Lower lobe of right lung (tissue), 2 donors: ENCODE data around the gene IDS. TPM values are rescaled to one million over a fixed set of nuclear protein-coding genes. Genes with fewer than 3 reads are reported as not detected.
"Not testable (repeated sequence)": the region's sequence is repeated elsewhere in the genome, so short reads cannot be mapped to it uniquely, and the experiment has no call there.

Experiments
- ATAC-seq, 2 donors: fragments of 200-7000 bp; cut with Tn5 transposase; one replicate each; pipeline ENCODE4 v1.9.1; 2020 to 2022; ENCODE audit warnings: mild to moderate bottlenecking in 2 of 2, moderate library complexity in 2 of 2
- DNase-seq: peaks from one replicate; pipeline ENCODE4 v3.0.0-alpha.2; 2020
- H3K27ac ChIP-seq: fragments of 200-600 bp; one replicate; pipeline ENCODE4 v1.8.0; 2022
- H3K27me3 ChIP-seq: fragments of 200-600 bp; one replicate; pipeline ENCODE4 v1.8.0; 2022; ENCODE audit warnings: low read depth
- H3K36me3 ChIP-seq: fragments of 200-600 bp; one replicate; pipeline ENCODE4 v1.8.0; 2022; ENCODE audit warnings: mild to moderate bottlenecking
- H3K4me1 ChIP-seq: fragments of 200-600 bp; one replicate; pipeline ENCODE4 v1.8.0; 2022
- H3K4me3 ChIP-seq: fragments of 200-600 bp; one replicate; pipeline ENCODE4 v1.8.0; 2022; ENCODE audit warnings: mild to moderate bottlenecking
- H3K9me3 ChIP-seq: fragments of 200-600 bp; one replicate; pipeline ENCODE4 v1.8.0; 2022
- CTCF ChIP-seq: fragments of 200-600 bp; IDR thresholded peaks from one replicate; pipeline ENCODE4 v1.8.0; 2022; ENCODE audit warnings: antibody characterized with exemption, mild to moderate bottlenecking
- intact Hi-C: fragments of 100-400 bp; cut with DNase I; formaldehyde crosslinking; loops from one replicate; pipeline ENCODE4 v1.11.0; 2022
- long read RNA-seq: library from polyadenylated mRNA; unstranded; transcript quantifications from one replicate; pipeline ENCODE4 v2.0.0, GENCODE V29; 2021
- total RNA-seq: library from RNA; stranded (reverse); fragmentation: NEBNext Ultra II Directional; extraction: Animal tissue kit (Norgen Biotek cat#: 25700); gene quantifications from one replicate; pipeline ENCODE4 v1.2.1, GENCODE V29; 2021
- donor health status: DM: no; HTN: yes; CAD: no; lungs with severe emphysema.

IDS gene
- total RNA-seq = 88.6 TPM
- long read RNA-seq, full-length matches to known transcripts = 26 of 65 reads
- long read RNA-seq, partial matches to known transcripts = 8 of 65 reads
- long read RNA-seq, other reads (novel, unspliced or antisense) = 31 of 65 reads

DNA sequence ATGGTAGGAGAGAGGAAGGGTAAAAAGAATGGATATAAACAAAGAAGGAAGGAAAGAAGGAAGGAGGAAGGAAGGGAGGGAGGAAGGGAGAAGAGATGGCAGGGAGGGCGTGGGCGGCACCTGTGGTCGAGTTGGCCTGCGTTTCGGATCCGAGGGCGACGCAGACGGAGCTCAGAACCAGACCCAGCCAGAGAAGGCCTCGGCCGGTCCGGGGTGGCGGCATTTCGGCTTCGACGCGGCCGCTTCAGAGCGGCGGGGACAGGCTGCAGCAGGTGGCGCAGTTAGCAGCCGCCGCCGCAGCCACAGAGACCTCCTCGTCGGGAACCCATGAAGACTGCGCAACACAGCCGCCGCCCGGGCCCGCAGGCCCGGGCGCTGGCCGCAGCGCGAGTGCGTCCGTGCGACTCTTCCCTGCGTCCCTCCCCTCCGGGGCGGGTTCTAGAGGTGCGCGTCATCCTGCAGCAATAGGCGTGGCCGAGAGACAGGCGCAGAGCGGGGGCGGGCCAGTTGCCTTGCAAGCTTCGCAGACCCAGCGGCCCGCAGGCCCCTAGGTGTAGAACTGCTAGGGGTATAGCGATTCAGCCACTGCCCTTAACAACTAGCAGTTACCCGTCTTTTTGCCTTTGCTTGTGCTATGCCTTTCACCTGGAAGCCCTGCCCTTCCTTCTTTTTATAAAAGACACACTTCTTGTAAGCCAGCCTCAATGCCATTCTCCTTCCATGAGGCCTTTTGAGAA is at the start of gene IDS:
Gene IDS (minus strand): TSS at position 392 of the 737 bp plus-strand sequence. CDS start 169 bp downstream, at position 223.
- H3K27me3 ChIP-seq = no peaks in the 10 kb centered on the region
- DNase-seq (peak; percentile 94), ATAC-seq (peak; percentile 96)
- H3K27ac ChIP-seq = peak within 1 kb of the TSS; percentile 90
- H3K36me3 ChIP-seq = peaks cover 22% of the 10 kb centered on the region
- no peaks in the 10 kb centered on the region for H3K9me3 ChIP-seq
- intact Hi-C loops = no loop called here
- TF ChIP-seq CTCF = no peak
- peaks cover 4% of the 10 kb centered on the region for H3K4me1 ChIP-seq
- H3K4me3 ChIP-seq = peak within 1 kb of the TSS; percentile 67

DNA sequence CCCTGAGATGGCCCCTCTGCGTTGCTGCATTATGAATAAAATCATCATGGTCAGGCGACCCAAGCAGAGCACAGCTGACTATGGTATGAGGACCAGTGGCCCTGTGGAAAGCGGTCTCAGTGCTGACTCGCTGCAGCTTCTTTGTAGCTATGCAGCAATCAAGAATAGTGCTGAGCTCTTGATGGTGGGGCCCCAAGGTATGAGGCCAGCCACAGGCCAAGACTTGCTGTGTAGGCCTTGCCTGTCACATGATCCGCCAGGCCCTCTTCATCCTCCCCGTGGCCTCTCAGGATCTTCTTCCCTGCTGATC is 46.8 kb upstream of the IDS start:
- H3K4me3 ChIP-seq, H3K27ac ChIP-seq, H3K27me3 ChIP-seq, intact Hi-C loops, DNase-seq, H3K36me3 ChIP-seq, ATAC-seq, H3K4me1 ChIP-seq, H3K9me3 ChIP-seq: not testable (repeated sequence)

DNA sequence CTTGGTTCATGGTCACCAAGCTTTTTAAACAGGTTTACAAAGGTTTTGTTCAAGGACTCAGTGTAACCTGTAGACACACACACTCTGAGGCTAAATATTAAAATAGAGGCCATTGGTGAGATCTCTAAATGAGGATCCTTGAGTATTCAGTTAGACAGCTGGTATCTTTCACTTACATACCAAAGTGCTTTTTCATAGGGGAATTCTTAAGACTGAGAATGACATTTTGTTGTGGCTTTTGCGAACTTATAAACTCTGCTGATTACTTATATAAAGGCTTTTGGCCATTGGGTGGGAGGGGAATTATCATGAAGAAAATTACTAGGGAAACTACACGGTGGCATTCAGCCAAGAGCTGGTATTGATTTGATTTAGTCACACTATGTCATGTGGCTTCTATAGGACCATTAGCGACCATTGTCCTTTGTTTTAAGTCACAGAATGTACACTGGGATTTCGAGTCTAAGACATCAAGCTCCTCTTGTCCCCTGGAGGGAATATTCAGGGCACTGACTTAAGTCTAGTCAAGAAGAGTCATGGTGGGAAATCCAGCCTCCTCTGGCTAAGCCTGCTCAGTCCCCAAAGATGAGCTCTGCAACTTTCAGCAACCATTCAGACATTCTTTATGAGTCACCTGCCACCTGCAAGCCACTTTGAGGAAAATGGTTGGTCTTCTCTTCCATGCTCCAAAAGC is 46.3 kb upstream of the IDS start:
- H3K27ac ChIP-seq, H3K4me1 ChIP-seq, H3K27me3 ChIP-seq, ATAC-seq, intact Hi-C loops, H3K4me3 ChIP-seq, H3K36me3 ChIP-seq, DNase-seq, H3K9me3 ChIP-seq: not testable (repeated sequence)

GRCh38 chrX:149550454-149550853 is 45.3 kb upstream of the IDS start:
- peak in 1 of 2 donors; percentile 51 for ATAC-seq

DNA sequence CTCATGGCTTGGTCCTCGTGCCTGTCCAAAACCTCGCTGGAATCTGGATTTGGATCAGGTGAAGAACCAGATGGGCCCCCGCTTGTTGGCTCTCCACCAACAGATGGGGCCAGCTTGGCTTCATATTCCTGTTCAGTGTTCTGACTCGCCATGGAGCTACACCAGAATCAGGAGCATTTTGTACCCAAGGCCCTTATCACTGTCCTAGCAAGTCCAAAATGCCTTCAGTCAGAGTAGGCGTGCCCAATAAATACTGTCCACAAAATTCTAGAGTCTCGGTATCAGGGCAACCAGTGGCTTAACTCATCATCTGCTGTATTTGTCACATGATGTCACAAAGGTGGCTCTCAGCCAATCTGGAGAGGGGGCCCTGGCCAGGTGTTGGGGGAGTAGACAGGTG is 44.6 kb upstream of the IDS start, which contains the start of gene HSFX3:
Gene HSFX3 (minus strand): TSS at position 224 of the 400 bp plus-strand sequence. CDS start 72 bp downstream, at position 152.
- H3K4me3 ChIP-seq, ATAC-seq, H3K36me3 ChIP-seq, H3K27ac ChIP-seq, H3K9me3 ChIP-seq, intact Hi-C loops, H3K4me1 ChIP-seq, DNase-seq, H3K27me3 ChIP-seq: not testable (repeated sequence)

More at GRCh38 chrX:149550454-149550853, 45.3 kb upstream of the IDS start:
- H3K4me3 ChIP-seq, intact Hi-C loops, H3K9me3 ChIP-seq, H3K36me3 ChIP-seq, DNase-seq, H3K4me1 ChIP-seq, H3K27me3 ChIP-seq, H3K27ac ChIP-seq: not testable (repeated sequence)

DNA sequence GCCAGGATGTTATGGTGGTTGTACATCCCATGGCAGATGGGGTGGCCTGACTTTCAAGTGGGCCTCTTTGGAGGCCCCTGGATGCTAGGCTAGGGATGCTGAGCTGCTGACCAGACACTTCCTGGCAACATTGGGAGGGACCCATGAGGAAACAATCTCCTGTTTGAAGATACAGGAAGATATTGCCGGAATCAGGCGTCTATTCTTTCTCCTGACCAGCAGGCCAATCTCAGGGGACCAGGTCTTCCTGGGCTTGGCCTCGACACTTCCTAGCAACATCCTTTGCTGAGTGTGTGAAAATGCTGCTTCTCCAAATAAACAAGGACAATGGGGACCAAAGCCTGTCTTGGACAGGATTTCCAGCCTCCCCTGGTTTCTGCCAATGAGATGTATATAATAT is 42.7 kb upstream of the IDS start:
- H3K4me3 ChIP-seq, ATAC-seq, intact Hi-C loops, H3K9me3 ChIP-seq, H3K4me1 ChIP-seq, H3K36me3 ChIP-seq, H3K27ac ChIP-seq, DNase-seq, H3K27me3 ChIP-seq: not testable (repeated sequence)

DNA sequence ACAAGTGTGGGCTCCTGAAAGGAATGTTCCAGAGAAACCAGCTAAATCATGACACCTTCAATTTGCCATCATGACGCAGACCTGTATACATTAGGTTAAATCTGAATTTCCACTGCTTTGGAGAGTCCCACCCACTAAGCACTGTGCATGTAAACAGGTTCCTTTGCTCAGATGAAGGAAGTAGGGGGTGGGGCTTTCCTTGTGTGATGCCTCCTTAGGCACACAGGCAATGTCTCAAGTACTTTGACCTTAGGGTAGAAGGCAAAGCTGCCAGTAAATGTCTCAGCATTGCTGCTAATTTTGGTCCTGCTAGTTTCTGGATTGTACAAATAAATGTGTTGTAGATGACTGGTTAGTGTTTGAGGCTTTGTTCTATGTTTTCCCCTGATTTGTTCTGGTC is 41.9 kb upstream of the IDS start:
- H3K27me3 ChIP-seq, H3K9me3 ChIP-seq, H3K4me3 ChIP-seq, H3K4me1 ChIP-seq, DNase-seq, H3K36me3 ChIP-seq, H3K27ac ChIP-seq, intact Hi-C loops, ATAC-seq: not testable (repeated sequence)

GRCh38 chrX:149545545-149546543 is 40.7 kb upstream of the IDS start:
- intact Hi-C loops, DNase-seq, H3K27ac ChIP-seq: not testable (repeated sequence)

More at GRCh38 chrX:149545545-149546543, 40.7 kb upstream of the IDS start:
- not testable (repeated sequence) for H3K4me3 ChIP-seq, ATAC-seq, H3K36me3 ChIP-seq, H3K4me1 ChIP-seq, H3K9me3 ChIP-seq, H3K27me3 ChIP-seq
